Uterus (tissue), 2 donors: ENCODE results near the gene CACHD1.

Experiments used
- POLR2A ChIP-seq, 2 donors: fragments of 450-650 bp; IDR thresholded peaks; one replicate each; pipeline ENCODE4 v1.6.1; 2016; ENCODE audit warnings: antibody characterized with exemption in 2 of 2, mild to moderate bottlenecking in 1 of 2, moderate library complexity in 1 of 2
- TF ChIP-seq, protein P1 (sequence below), 4 experiments: fragments of 200-600 bp in 2 of 4; fragments of 450-650 bp in 2 of 4; sonication (generic) in 2 of 4; IDR thresholded peaks; one replicate each; pipeline ENCODE4 v1.5.1; 2016 to 2019; ENCODE audit warnings: antibody characterized with exemption in 4 of 4, mild to moderate bottlenecking in 2 of 4, moderate library complexity in 1 of 4

DNA sequence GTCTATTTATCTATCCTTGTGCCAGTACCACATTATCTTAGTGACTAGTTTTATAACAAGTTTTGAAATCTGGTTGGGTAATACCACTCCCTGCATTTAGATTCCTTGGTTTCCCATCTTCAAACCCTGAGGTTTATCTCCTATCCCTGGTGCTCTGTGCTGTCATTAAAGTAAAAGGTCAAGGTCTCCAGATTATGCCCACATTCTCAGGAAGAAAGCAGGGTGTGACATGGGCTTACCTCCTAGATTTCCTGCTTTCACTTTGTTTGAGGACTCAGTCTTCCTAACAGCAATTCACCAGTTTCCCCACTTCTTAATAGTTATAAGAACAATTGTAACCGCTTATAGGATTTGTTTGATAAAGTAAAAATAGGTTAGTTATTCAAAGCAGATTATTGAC is 86.0 kb downstream of the CACHD1 start:
- TF ChIP-seq, protein P1, sequence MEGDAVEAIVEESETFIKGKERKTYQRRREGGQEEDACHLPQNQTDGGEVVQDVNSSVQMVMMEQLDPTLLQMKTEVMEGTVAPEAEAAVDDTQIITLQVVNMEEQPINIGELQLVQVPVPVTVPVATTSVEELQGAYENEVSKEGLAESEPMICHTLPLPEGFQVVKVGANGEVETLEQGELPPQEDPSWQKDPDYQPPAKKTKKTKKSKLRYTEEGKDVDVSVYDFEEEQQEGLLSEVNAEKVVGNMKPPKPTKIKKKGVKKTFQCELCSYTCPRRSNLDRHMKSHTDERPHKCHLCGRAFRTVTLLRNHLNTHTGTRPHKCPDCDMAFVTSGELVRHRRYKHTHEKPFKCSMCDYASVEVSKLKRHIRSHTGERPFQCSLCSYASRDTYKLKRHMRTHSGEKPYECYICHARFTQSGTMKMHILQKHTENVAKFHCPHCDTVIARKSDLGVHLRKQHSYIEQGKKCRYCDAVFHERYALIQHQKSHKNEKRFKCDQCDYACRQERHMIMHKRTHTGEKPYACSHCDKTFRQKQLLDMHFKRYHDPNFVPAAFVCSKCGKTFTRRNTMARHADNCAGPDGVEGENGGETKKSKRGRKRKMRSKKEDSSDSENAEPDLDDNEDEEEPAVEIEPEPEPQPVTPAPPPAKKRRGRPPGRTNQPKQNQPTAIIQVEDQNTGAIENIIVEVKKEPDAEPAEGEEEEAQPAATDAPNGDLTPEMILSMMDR (IDR thresholded peaks at IDR 0.05) = no peak
- TF ChIP-seq POLR2A (IDR thresholded peaks at IDR 0.05) = no peak
